CD8-positive, alpha-beta memory T cell (primary cell): ENCODE measurements around the gene TMCO2. TPM values are rescaled to one million over a fixed set of nuclear protein-coding genes. Genes with fewer than 3 reads are reported as not detected.

Experiments
- CTCF ChIA-PET: fragments of 350-600 bp; sonication (Branson Sonifier 250); formaldehyde crosslinking; loops from one replicate; lab custom pipeline; 2021; ENCODE audit warnings: antibody characterized with exemption; lab: Charles Lee
- POLR2A ChIA-PET: fragments of 350-600 bp; sonication (Branson Sonifier 250); formaldehyde crosslinking; loops from one replicate; lab custom pipeline; 2021; ENCODE audit warnings: antibody characterized with exemption; lab: Charles Lee
- DNase-seq, 5 donors: peaks; one replicate each; pipeline versions ENCODE4 v3.0.0 to v3.0.0-alpha.2; 2020 to 2022; ENCODE audit warnings: mixed read lengths in 1 of 5
- H3K27ac ChIP-seq: one replicate; pipeline ENCODE4 v1.7.0; 2013; ENCODE audit warnings: low read depth, mild to moderate bottlenecking, low read length, moderate library complexity
- H3K27me3 ChIP-seq: 2 replicates; pipeline ENCODE4 v1.7.0; 2013; ENCODE audit warnings: low read length, mild to moderate bottlenecking; ENCODE audit not compliant: insufficient read depth, poor library complexity, severe bottlenecking
- H3K36me3 ChIP-seq: 2 replicates; pipeline ENCODE4 v1.7.0; 2013; ENCODE audit warnings: mild to moderate bottlenecking, low read length, moderate library complexity; ENCODE audit not compliant: insufficient read depth
- H3K4me1 ChIP-seq: 2 replicates; pipeline ENCODE4 v1.7.0; 2013; ENCODE audit warnings: mild to moderate bottlenecking, low read length, moderate library complexity; ENCODE audit not compliant: insufficient read depth
- H3K4me3 ChIP-seq: 2 replicates; pipeline ENCODE4 v1.7.0; 2013; ENCODE audit warnings: mild to moderate bottlenecking, low read length
- H3K9me3 ChIP-seq: 2 replicates; pipeline ENCODE4 v1.7.0; 2013; ENCODE audit warnings: mild to moderate bottlenecking, low read length
- H3K27ac Mint-ChIP-seq, 8 donors: one replicate each; pipeline ENCODE4 v1.8.0; 2020 to 2021; ENCODE audit warnings: mixed read lengths in 8 of 8, mild to moderate bottlenecking in 6 of 8, inconsistent platforms in 3 of 8, moderate library complexity in 3 of 8
- H3K27me3 Mint-ChIP-seq, 2 donors: one replicate each; pipeline ENCODE4 v1.8.0; 2020 to 2021; ENCODE audit warnings: mixed read lengths in 2 of 2, mild to moderate bottlenecking in 1 of 2, moderate library complexity in 1 of 2
- H3K36me3 Mint-ChIP-seq, 3 donors: one replicate each; pipeline ENCODE4 v1.8.0; 2020 to 2021; ENCODE audit warnings: mixed read lengths in 3 of 3, inconsistent platforms in 1 of 3, mild to moderate bottlenecking in 1 of 3
- H3K4me1 Mint-ChIP-seq, 3 donors: one replicate each; pipeline ENCODE4 v1.8.0; 2020 to 2021; ENCODE audit warnings: mixed read lengths in 3 of 3, inconsistent platforms in 1 of 3, mild to moderate bottlenecking in 1 of 3
- H3K4me3 Mint-ChIP-seq, 7 donors: one replicate each; pipeline ENCODE4 v1.8.0; 2020 to 2021; ENCODE audit warnings: mixed read lengths in 7 of 7, mild to moderate bottlenecking in 6 of 7, moderate library complexity in 4 of 7, inconsistent platforms in 2 of 7
- H3K9me3 Mint-ChIP-seq, 5 donors: one replicate each; pipeline ENCODE4 v1.8.0; 2020 to 2022; ENCODE audit warnings: mixed read lengths in 5 of 5, mild to moderate bottlenecking in 3 of 5, moderate library complexity in 2 of 5, inconsistent platforms in 1 of 5
- polyA plus RNA-seq: library from polyadenylated mRNA; unstranded; fragments of 300-500 nt; fragmentation: Illumina TruSeq; gene quantifications from one replicate; pipeline ENCODE4 v1.2.3, GENCODE V29; 2021
- total RNA-seq, 2 experiments: library from RNA; stranded (reverse); gene quantifications; one replicate each; pipeline ENCODE4 v1.2.3, GENCODE V29; 2021

The TMCO2 gene
- total and polyA plus RNA-seq, 3 experiments from 2014 or later: not detected

GRCh38 chr1:40257688-40258444 is 10.1 kb downstream of the TMCO2 start, which contains the start of gene ZMPSTE24:
Gene ZMPSTE24 (plus strand): TSS chr1:40258236. CDS start chr1:40258272, 36 bp downstream.
- no peaks in the 10 kb centered on the region for H3K9me3 ChIP-seq
- ChIA-PET POLR2A (interaction anchor here (0.6 to 1.3 kb wide), 3 partner anchors 16 to 250 kb away, joined by 3 to 12 read pairs (median 4); partner anchors contain the start of gene CAP1), CTCF (interaction anchor here (0.9 to 3.3 kb wide), 5 partner anchors 10 to 81 kb away, joined by 3 to 11 read pairs (median 3); partner anchors contain the start of gene TMCO2)
- peaks cover 0 to 41% (median 20%) of the 10 kb centered on the region in 3 donors for H3K36me3 Mint-ChIP-seq
- peaks cover 24% of the 10 kb centered on the region for H3K36me3 ChIP-seq
- peak within 1 kb of the TSS; percentile 100 for H3K4me3 ChIP-seq
- H3K4me1 ChIP-seq: peaks cover 25% of the 10 kb centered on the region
- H3K27ac ChIP-seq: peak within 1 kb of the TSS; percentile 99
- H3K4me3 Mint-ChIP-seq: peak within 1 kb of the TSS; percentile 96 to 100 (median 98)
- H3K27ac Mint-ChIP-seq: peak within 1 kb of the TSS; percentile 99 to 100 (median 100)
- H3K9me3 Mint-ChIP-seq: no peaks in the 10 kb centered on the region
- no peaks in the 10 kb centered on the region for H3K27me3 ChIP-seq
- H3K27me3 Mint-ChIP-seq: peaks cover 0 to 3% of the 10 kb centered on the region in 2 donors
- DNase-seq: peak; percentile 91 to 98 (median 95)
- peaks cover 46 to 67% (median 64%) of the 10 kb centered on the region in 3 donors for H3K4me1 Mint-ChIP-seq

GRCh38 chr1:40258445-40258769 is 10.7 kb downstream of the TMCO2 start:
- Mint-ChIP-seq H3K27me3 (peaks cover 0 to 3% of the 10 kb centered on the region in 2 donors), H3K27ac (peak overlapping the region; percentile 99 to 100 (median 100)), H3K9me3 (no peaks in the 10 kb centered on the region), H3K4me3 (peak overlapping the region; percentile 96 to 100 (median 98)), H3K4me1 (peaks cover 49 to 72% (median 70%) of the 10 kb centered on the region in 3 donors), H3K36me3 (peaks cover 0 to 47% (median 25%) of the 10 kb centered on the region in 3 donors)
- DNase-seq: no peak
- peaks cover 29% of the 10 kb centered on the region for H3K36me3 ChIP-seq
- no peaks in the 10 kb centered on the region for H3K27me3 ChIP-seq
- no peaks in the 10 kb centered on the region for H3K9me3 ChIP-seq
- peak overlapping the region; percentile 100 for H3K4me3 ChIP-seq
- H3K27ac ChIP-seq: peak overlapping the region; percentile 99
- CTCF ChIA-PET: interaction anchor here (0.9 to 3.3 kb wide), 3 partner anchors 17 to 105 kb away, joined by 3 to 11 read pairs (median 8); no protein-coding TSS in a partner anchor
- POLR2A ChIA-PET: interaction anchor here (1.0 to 1.3 kb wide), 2 partner anchors 17 to 218 kb away, joined by 4 to 12 read pairs; partner anchors contain the start of gene CAP1
- H3K4me1 ChIP-seq: peaks cover 30% of the 10 kb centered on the region

GRCh38 chr1:40264354-40264781 is 16.6 kb downstream of the TMCO2 start:
- Histone ChIP-seq H3K4me1 (peaks cover 11% of the 10 kb centered on the region), H3K4me3 (no peak overlapping the region), H3K27me3 (no peaks in the 10 kb centered on the region), H3K9me3 (no peaks in the 10 kb centered on the region), H3K27ac (no peak overlapping the region), H3K36me3 (peaks cover 44% of the 10 kb centered on the region)
- POLR2A ChIA-PET: no interaction called here
- Mint-ChIP-seq H3K27me3 (no peaks in the 10 kb centered on the region), H3K36me3 (peaks cover 0 to 79% (median 29%) of the 10 kb centered on the region in 3 donors), H3K9me3 (no peaks in the 10 kb centered on the region), H3K4me1 (peaks cover 27 to 61% (median 56%) of the 10 kb centered on the region in 3 donors), H3K4me3 (no peak overlapping the region), H3K27ac (peak overlapping the region in 1 of 8 donors; percentile 29)
- DNase-seq: no peak
- CTCF ChIA-PET: interaction anchor here (0.8 to 1.2 kb wide), 2 partner anchors 112 to 126 kb away, joined by 3 read pairs; no protein-coding TSS in a partner anchor

- Mint-ChIP-seq H3K27ac (no peak overlapping the region), H3K27me3 (no peaks in the 10 kb centered on the region), H3K4me1 (peaks cover 19 to 53% (median 48%) of the 10 kb centered on the region in 3 donors), H3K36me3 (peaks cover 0 to 79% (median 32%) of the 10 kb centered on the region in 3 donors), H3K4me3 (no peak overlapping the region), H3K9me3 (no peaks in the 10 kb centered on the region)
- Histone ChIP-seq H3K27me3 (no peaks in the 10 kb centered on the region), H3K9me3 (no peaks in the 10 kb centered on the region), H3K4me3 (no peak overlapping the region), H3K4me1 (peaks cover 7% of the 10 kb centered on the region), H3K27ac (no peak overlapping the region), H3K36me3 (peaks cover 49% of the 10 kb centered on the region)
- ChIA-PET CTCF (interaction anchor here (1.2 kb wide), 1 partner anchor 113 kb away, joined by 3 read pairs; no protein-coding TSS in a partner anchor), POLR2A (no interaction called here)
- DNase-seq: no peak
Measured at GRCh38 chr1:40265298-40265697, 17.6 kb downstream of the TMCO2 start.

GRCh38 chr1:40265919-40266318 is 18.2 kb downstream of the TMCO2 start:
- ChIA-PET CTCF (no interaction called here), POLR2A (no interaction called here)
- Mint-ChIP-seq H3K27me3 (no peaks in the 10 kb centered on the region), H3K27ac (peak overlapping the region in 1 of 8 donors; percentile 63), H3K36me3 (peaks cover 0 to 79% (median 34%) of the 10 kb centered on the region in 3 donors), H3K4me3 (no peak overlapping the region), H3K4me1 (peaks cover 13 to 47% (median 42%) of the 10 kb centered on the region in 3 donors), H3K9me3 (no peaks in the 10 kb centered on the region)
- H3K27me3 ChIP-seq: no peaks in the 10 kb centered on the region
- peaks cover 49% of the 10 kb centered on the region for H3K36me3 ChIP-seq
- peaks cover 5% of the 10 kb centered on the region for H3K4me1 ChIP-seq
- H3K9me3 ChIP-seq: no peaks in the 10 kb centered on the region
- no peak for DNase-seq
- no peak overlapping the region for H3K4me3 ChIP-seq
- no peak overlapping the region for H3K27ac ChIP-seq

GRCh38 chr1:40266786-40267535 is 19.2 kb downstream of the TMCO2 start:
- Mint-ChIP-seq H3K27me3 (no peaks in the 10 kb centered on the region), H3K9me3 (no peaks in the 10 kb centered on the region), H3K4me1 (peaks cover 12 to 44% (median 34%) of the 10 kb centered on the region in 3 donors), H3K4me3 (no peak overlapping the region), H3K27ac (peak overlapping the region in 2 of 8 donors; percentile 10 to 29), H3K36me3 (peaks cover 0 to 79% (median 34%) of the 10 kb centered on the region in 3 donors)
- peaks cover 5% of the 10 kb centered on the region for H3K4me1 ChIP-seq
- no peak overlapping the region for H3K4me3 ChIP-seq
- ChIA-PET CTCF (interaction anchor here (1.5 kb wide), 1 partner anchor 48 kb away, joined by 4 read pairs; no protein-coding TSS in a partner anchor), POLR2A (interaction anchor here (0.7 kb wide), 1 partner anchor 71 kb away, joined by 5 read pairs; no protein-coding TSS in a partner anchor)
- no peak overlapping the region for H3K27ac ChIP-seq
- no peaks in the 10 kb centered on the region for H3K9me3 ChIP-seq
- H3K36me3 ChIP-seq: peaks cover 45% of the 10 kb centered on the region
- no peak for DNase-seq
- no peaks in the 10 kb centered on the region for H3K27me3 ChIP-seq

GRCh38 chr1:40267767-40268187 is 20.0 kb downstream of the TMCO2 start:
- H3K4me3 Mint-ChIP-seq: no peak overlapping the region
- H3K36me3 Mint-ChIP-seq: peaks cover 0 to 80% (median 32%) of the 10 kb centered on the region in 3 donors
- no peaks in the 10 kb centered on the region for H3K9me3 Mint-ChIP-seq
- DNase-seq: no peak
- H3K27me3 Mint-ChIP-seq: no peaks in the 10 kb centered on the region
- no peaks in the 10 kb centered on the region for H3K9me3 ChIP-seq
- CTCF ChIA-PET: interaction anchor here (1.5 kb wide), 1 partner anchor 47 kb away, joined by 4 read pairs; no protein-coding TSS in a partner anchor
- POLR2A ChIA-PET: no interaction called here
- H3K27ac ChIP-seq: no peak overlapping the region
- peaks cover 9 to 39% (median 26%) of the 10 kb centered on the region in 3 donors for H3K4me1 Mint-ChIP-seq
- H3K36me3 ChIP-seq: peaks cover 46% of the 10 kb centered on the region
- peaks cover 5% of the 10 kb centered on the region for H3K4me1 ChIP-seq
- no peak overlapping the region for H3K4me3 ChIP-seq
- H3K27me3 ChIP-seq: no peaks in the 10 kb centered on the region
- H3K27ac Mint-ChIP-seq: no peak overlapping the region
